Pancreas (tissue), 10 donors: ENCODE measurements around the gene RNF187. TPM values are rescaled to one million over a fixed set of nuclear protein-coding genes. Genes with fewer than 3 reads are reported as not detected.

Experiments
- ATAC-seq, 4 donors: fragments of 200-7000 bp; cut with Tn5 transposase; one replicate each; pipeline versions ENCODE4 v1.8.0 to v1.9.1; 2020; ENCODE audit warnings: mild to moderate bottlenecking in 4 of 4, moderate library complexity in 4 of 4
- DNase-seq, 6 donors: peaks; one replicate each; pipeline ENCODE4 v3.0.0-alpha.2; 2020
- FAIRE-seq: peaks from 2 replicates; lab custom pipeline; 2012; peaks lifted over from hg19 to GRCh38; lab: Jason Lieb, UNC
- H3K27ac ChIP-seq, 4 donors: fragments of 200-600 bp; sonication (generic); 1 replicate in 3 of 4; 2 replicates in 1 of 4; pipeline versions ENCODE4 v1.5.0 to v1.8.0; 2020
- H3K27me3 ChIP-seq, 4 donors: fragments of 200-600 bp; one replicate each; pipeline ENCODE4 v1.8.0; 2021
- H3K36me3 ChIP-seq, 3 donors: fragments of 200-600 bp; sonication (generic) in 1 of 3; one replicate each; pipeline versions ENCODE4 v1.5.0 to v1.8.0; 2020 to 2021
- H3K4me1 ChIP-seq, 3 donors: fragments of 200-600 bp; one replicate each; pipeline ENCODE4 v1.8.0; 2021
- H3K4me3 ChIP-seq, 4 donors: fragments of 200-600 bp; sonication (generic) in 2 of 4; one replicate each; pipeline versions ENCODE4 v1.5.0 to v1.8.0; 2020 to 2021
- H3K9me3 ChIP-seq, 4 donors: fragments of 200-600 bp; one replicate each; pipeline ENCODE4 v1.8.0; 2021
- WGBS, 2 donors: extraction: QIAGEN DNeasy Blood & Tissue Kit; methylation state at CpG; one replicate each; pipeline ENCODE4 v1.1.7; 2013; 5-methylcytosine and 5-hydroxymethylcytosine counted together
- intact Hi-C, 3 donors: fragments of 100-400 bp; cut with DNase I; formaldehyde crosslinking; loops; one replicate each; pipeline versions ENCODE4 v1.11.1 to v1.14.2; 2022
- polyA plus RNA-seq, 2 donors: library from polyadenylated mRNA; stranded (reverse); fragments of 200-250 nt; gene quantifications; one replicate each; pipeline ENCODE4 v1.2.3, GENCODE V29; 2013
- total RNA-seq, 6 donors: library from RNA; stranded (reverse); fragmentation: NEBNext Ultra II Directional in 4 of 6; extraction: Animal tissue kit (Norgen Biotek cat#: 25700) in 4 of 6; gene quantifications; one replicate each; pipeline versions ENCODE4 v1.2.1 to v1.2.4, GENCODE V29; 2021 to 2023
- TF ChIP-seq, protein P1 (sequence below), 4 donors: fragments of 200-600 bp; sonication (generic) in 3 of 4; IDR thresholded peaks; one replicate each; pipeline versions ENCODE4 v1.5.0 to v1.8.0; 2021; ENCODE audit warnings: antibody characterized with exemption in 4 of 4
- donor health status: healthy with polysubstance abuse.
- donor health status: DM: no; HTN: no; CAD: no; lungs with moderate emphysema.
- donor health status: DM: no; HTN: no; CAD: no.
- donor health status: control.
- donor health status: control.
- donor health status: Bipolar disorder and iron deficiency.
- donor health status: DM: yes; HTN: yes; CAD: no.
- donor health status: DM: no; HTN: no; CAD: no.
- donor health status: DM: no; HTN: no; CAD: no.
- donor health status: DM: yes; HTN: yes; CAD: no.

RNF187 gene
- total and polyA plus RNA-seq, 8 donors: 16.0 to 60.2 (median 51.4) TPM

DNA sequence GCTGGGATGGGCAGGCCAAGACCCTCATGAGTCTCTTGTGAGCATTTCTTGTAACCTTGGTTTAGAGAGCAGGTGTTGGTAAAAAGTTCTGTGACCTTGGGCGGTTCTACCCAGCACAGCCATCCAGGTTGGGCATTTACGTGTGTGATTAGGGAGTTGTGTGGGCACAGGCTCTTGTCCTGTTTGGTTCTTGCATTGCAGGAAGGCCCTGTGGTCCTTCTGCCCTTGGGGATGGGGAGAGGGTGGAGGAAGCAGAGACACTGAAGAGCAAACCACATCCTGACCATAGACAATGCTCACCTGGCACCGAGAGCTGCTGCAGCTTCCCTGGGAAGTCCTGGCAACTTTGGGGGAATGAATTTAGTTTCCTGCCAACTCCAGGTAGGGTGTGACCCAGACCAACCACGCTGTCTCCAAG lies 25.6 kb downstream of the RNF187 start:
- FAIRE-seq (no peak), ATAC-seq (no peak), DNase-seq (peak in 1 of 6 donors; percentile 17)
- WGBS, 2 donors: 59 to 67% methylated on average over 4 of the region's 4 CpGs
- TF ChIP-seq, protein P1, sequence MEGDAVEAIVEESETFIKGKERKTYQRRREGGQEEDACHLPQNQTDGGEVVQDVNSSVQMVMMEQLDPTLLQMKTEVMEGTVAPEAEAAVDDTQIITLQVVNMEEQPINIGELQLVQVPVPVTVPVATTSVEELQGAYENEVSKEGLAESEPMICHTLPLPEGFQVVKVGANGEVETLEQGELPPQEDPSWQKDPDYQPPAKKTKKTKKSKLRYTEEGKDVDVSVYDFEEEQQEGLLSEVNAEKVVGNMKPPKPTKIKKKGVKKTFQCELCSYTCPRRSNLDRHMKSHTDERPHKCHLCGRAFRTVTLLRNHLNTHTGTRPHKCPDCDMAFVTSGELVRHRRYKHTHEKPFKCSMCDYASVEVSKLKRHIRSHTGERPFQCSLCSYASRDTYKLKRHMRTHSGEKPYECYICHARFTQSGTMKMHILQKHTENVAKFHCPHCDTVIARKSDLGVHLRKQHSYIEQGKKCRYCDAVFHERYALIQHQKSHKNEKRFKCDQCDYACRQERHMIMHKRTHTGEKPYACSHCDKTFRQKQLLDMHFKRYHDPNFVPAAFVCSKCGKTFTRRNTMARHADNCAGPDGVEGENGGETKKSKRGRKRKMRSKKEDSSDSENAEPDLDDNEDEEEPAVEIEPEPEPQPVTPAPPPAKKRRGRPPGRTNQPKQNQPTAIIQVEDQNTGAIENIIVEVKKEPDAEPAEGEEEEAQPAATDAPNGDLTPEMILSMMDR (IDR thresholded peaks at IDR 0.05): no peak
- Histone ChIP-seq H3K27me3 (no peaks in the 10 kb centered on the region), H3K4me3 (no peak overlapping the region), H3K9me3 (no peaks in the 10 kb centered on the region), H3K36me3 (no peaks in the 10 kb centered on the region), H3K4me1 (no peaks in the 10 kb centered on the region), H3K27ac (no peak overlapping the region)
- intact Hi-C loops: no loop called here

DNA sequence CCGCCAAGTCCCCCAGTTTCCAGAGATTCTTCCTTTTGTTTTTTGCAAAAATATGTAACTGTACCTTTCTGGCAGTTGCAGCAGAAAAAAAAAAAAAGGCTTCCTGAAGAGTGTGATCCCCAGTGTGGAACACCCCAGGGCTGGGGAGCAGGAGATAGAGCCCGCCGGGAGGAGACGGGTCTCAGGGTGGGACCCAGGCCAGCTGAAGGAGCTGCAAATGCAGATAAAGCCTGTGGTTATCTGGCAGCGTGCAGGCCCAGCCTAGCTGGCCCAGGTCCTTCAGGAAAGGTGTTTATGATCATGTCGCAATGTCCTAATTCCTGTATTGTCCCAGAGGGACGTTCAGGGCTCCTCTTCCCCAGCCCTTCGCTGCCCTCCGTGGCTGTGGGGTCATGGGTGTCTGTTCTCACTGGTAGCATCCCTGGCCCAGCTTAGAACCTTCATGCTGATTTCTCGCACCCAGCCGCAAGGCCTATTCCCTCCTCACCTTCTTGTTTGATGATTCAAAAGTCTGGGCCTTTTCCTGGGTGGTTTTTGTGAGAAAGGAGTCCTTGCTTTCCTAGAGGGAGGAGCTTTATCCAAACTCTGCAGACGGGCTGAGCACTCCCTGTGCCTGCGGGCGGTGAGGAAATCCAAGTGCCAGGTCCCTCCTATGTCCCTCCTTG lies 26.2 kb downstream of the RNF187 start:
- FAIRE-seq: no peak
- TF ChIP-seq, protein P1 (IDR thresholded peaks at IDR 0.05): no peak
- intact Hi-C loops: no loop called here
- no peak overlapping the region for H3K27ac ChIP-seq
- no peaks in the 10 kb centered on the region for H3K9me3 ChIP-seq
- WGBS, 2 donors: 53 to 58% methylated on average over 13 to 14 of the region's 14 CpGs
- H3K27me3 ChIP-seq: no peaks in the 10 kb centered on the region
- no peaks in the 10 kb centered on the region for H3K4me1 ChIP-seq
- peak in 1 of 6 donors; percentile 30 for DNase-seq
- H3K36me3 ChIP-seq: no peaks in the 10 kb centered on the region
- ATAC-seq: no peak
- no peak overlapping the region for H3K4me3 ChIP-seq

DNA sequence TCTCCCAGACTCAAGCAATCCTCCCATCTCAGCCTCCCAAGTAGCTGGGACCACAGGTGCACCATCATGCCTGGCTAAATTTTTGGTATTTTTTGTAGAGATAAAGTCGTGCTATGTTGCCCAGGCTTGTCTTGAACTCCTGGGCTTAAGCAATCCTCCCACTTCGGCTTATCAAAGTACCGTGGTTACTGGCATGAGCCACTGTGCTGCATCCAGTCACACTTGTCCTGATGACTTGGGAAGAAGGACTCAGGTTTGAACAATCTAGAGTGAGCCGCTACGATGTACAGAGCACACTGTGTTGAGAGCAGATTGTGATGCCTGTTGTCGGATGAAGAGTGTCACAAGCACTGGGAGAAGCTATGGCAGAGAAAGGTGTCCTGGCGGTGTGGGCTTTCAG lies 27.2 kb downstream of the RNF187 start:
- Histone ChIP-seq H3K4me1 (no peaks in the 10 kb centered on the region), H3K36me3 (no peaks in the 10 kb centered on the region), H3K4me3 (no peak overlapping the region), H3K9me3 (no peaks in the 10 kb centered on the region), H3K27me3 (no peaks in the 10 kb centered on the region), H3K27ac (no peak overlapping the region)
- intact Hi-C loops: no loop called here
- no peak for FAIRE-seq
- ATAC-seq: no peak
- 49 to 63% methylated on average over 7 of the region's 7 CpGs for WGBS, 2 donors
- DNase-seq: peak in 1 of 6 donors; percentile 2
- TF ChIP-seq, protein P1 (IDR thresholded peaks at IDR 0.05): no peak

DNA sequence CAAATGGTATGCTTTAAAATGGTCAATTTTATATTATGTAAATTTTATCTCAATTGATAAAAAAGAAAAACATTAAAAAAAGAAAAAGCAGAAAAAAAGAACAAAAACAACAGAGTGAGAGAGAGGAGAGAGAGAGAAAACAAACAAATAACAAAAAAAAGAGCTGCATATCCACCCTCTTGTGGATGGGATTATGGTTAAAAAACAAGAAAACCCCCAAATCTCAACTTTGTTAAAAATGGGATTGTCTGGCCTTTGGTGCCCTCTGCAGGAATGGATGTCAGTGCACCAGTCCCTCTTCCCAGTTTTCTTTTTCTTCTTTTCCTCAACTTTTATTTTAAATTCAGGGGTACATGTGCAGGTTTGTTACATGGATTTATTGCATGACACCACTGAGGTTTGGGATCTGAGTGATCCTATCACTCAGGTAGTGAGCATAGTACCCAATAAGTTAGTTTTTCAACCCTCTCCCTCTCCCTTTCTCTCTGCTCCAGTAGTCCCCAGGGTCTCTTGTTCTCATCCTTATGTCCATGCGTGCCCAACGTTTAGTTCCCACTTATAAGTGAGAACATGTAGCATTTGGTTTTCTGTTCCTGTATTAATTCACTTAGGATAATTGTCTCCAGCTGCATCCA lies 28.1 kb downstream of the RNF187 start:
- Histone ChIP-seq H3K27ac (no peak overlapping the region), H3K4me3 (no peak overlapping the region), H3K27me3 (no peaks in the 10 kb centered on the region), H3K4me1 (no peaks in the 10 kb centered on the region), H3K36me3 (no peaks in the 10 kb centered on the region), H3K9me3 (no peaks in the 10 kb centered on the region)
- TF ChIP-seq, protein P1 (IDR thresholded peaks at IDR 0.05): peak in 3 of 4 donors; percentile 40 to 47 (median 47)
- WGBS, 2 donors: 26 to 32% methylated on average over 2 of the region's 2 CpGs
- DNase-seq (peak in 1 of 6 donors; percentile 16), ATAC-seq (peak in 2 of 4 donors; percentile 49 to 71), FAIRE-seq (no peak)
- intact Hi-C loops: no loop called here

DNA sequence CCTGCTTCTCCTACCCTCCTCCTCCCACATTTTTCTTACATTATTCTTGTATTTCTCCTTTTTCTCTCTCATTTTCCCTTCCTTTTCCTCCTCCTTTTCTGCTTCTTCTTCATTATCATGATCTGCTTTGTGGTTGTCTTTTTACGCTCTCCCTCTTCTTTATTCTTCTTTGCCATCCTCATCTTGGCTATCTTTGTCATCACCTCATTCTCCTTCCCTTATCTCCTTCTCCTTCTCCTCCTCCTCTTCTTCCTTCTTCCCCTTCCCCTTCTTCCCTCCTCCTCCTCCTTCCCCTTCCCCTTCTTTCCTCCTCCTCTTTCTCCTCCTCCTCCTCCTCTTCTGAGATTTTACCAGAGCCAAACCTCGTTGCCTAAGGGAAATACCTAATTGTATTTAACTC lies 30.5 kb downstream of the RNF187 start:
- no peaks in the 10 kb centered on the region for H3K27me3 ChIP-seq
- no peak overlapping the region for H3K27ac ChIP-seq
- H3K4me3 ChIP-seq: no peak overlapping the region
- no peaks in the 10 kb centered on the region for H3K4me1 ChIP-seq
- FAIRE-seq (no peak), ATAC-seq (no peak), DNase-seq (no peak)
- WGBS, 2 donors: 36 to 46% methylated on average over 2 of the region's 2 CpGs
- no peaks in the 10 kb centered on the region for H3K9me3 ChIP-seq
- intact Hi-C loops: no loop called here
- TF ChIP-seq, protein P1 (IDR thresholded peaks at IDR 0.05): no peak
- no peaks in the 10 kb centered on the region for H3K36me3 ChIP-seq
